ENCODE measurements around the gene SOWAHB. TPM values are rescaled to one million over a fixed set of nuclear protein-coding genes. Genes with fewer than 3 reads are reported as not detected.

The SOWAHB gene, protein sequence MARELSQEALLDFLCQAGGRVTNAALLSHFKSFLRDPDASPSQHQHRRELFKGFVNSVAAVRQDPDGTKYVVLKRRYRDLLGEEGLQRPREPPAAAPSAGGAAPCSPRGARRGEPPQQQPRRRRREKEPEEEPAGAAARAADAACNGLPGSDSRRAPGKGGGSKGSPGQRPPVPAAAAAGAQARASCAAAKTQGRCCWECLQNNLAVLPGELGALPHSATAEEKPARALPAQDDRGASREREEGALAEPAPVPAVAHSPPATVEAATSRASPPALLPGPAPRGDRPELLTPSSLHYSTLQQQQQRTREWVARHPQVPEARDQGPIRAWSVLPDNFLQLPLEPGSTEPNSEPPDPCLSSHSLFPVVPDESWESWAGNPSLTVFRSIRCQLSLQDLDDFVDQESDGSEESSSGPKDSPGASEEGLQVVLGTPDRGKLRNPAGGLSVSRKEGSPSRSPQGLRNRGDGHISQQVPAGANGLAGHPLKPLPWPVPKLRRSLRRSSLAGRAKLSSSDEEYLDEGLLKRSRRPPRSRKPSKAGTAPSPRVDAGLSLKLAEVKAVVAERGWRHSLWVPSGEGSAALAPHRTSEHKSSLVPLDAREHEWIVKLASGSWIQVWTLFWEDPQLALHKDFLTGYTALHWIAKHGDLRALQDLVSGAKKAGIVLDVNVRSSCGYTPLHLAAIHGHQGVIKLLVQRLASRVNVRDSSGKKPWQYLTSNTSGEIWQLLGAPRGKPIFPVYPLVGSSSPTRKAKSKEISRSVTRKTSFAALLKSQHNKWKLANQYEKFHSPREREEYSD
- total RNA-seq, result not detected in 2 replicates

DNA sequence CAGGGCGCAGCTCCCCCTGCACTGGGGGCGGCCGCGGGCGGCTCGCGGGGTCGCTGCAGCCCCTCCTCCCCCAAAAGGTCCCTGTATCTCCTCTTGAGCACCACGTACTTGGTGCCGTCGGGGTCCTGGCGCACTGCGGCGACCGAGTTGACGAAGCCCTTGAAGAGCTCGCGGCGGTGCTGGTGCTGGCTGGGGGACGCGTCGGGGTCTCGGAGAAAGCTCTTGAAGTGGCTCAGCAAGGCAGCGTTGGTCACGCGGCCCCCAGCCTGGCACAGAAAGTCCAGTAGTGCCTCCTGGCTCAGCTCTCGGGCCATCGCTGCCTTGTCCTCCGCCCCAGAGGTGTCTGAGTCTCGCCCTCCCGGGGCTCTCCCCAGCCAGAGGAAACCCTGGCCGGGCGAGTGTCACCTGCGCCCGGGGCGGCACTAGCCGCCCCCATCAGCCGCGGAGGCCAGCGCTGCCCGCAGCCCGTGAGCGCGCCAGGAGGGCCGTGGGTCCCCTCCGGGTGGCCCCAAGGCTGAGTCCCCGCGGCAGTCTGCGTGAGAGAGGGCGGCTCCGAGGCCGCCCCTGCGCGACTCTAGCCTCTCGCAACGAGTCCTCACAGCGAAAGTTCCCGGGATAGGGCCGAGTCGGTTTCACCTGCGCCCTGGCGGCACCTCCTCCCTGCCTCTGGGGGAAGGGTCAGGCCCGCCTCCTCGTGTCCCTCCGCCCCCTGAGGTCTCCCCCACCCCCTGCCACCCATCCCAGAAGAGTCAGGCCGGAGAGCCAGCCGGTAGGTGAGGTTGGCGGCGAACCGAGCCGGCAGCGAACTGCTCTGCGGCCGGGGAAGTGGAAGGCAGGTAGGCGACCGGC is at the start of gene SOWAHB:
SOWAHB (minus strand) TSS at position 609 of the 849 bp plus-strand sequence; CDS start at position 314, 295 bp downstream.
- intact Hi-C loops (cut with micrococcal nuclease), result no loop called here

DNA sequence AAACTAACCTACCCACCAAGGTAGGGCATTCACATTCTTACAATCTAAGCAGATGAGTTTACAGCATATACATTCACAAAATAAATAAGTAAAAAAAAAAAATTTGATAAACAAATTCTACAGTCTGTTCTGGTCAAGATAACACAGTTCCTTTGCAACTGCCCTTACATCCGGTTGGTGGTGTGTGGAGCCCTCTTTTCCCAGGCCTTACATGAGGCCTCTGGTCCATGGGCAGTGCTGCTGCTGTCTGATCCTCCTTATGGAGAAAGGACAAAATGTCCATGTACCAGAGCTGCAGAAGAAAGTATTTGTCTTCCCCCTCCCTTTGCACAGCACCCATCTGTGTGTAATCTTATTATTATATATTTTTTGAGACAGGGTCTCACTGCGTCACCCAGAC is 49.4 kb upstream of the SOWAHB start:
- intact Hi-C loops (cut with micrococcal nuclease), result no loop called here

DNA sequence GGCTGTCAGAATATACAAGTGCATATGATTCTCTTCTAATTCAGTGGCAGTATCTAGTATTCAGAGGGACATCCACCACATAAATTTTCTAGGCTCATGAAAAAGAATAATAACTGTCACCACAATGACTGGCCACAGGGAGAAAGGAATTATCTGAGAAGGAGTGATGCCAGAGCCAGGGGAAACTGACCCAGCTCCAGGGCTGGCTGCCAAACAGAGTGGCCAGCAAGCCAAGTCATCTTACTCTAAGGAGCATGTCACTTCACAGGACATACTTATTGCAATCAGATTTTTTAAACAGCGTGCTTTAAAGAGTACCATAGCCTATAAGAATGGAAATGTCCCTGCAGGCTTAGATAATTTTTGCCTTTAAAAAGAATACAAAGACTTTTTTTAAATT is 45.8 kb upstream of the SOWAHB start:
- intact Hi-C loops (cut with micrococcal nuclease), result no loop called here

DNA sequence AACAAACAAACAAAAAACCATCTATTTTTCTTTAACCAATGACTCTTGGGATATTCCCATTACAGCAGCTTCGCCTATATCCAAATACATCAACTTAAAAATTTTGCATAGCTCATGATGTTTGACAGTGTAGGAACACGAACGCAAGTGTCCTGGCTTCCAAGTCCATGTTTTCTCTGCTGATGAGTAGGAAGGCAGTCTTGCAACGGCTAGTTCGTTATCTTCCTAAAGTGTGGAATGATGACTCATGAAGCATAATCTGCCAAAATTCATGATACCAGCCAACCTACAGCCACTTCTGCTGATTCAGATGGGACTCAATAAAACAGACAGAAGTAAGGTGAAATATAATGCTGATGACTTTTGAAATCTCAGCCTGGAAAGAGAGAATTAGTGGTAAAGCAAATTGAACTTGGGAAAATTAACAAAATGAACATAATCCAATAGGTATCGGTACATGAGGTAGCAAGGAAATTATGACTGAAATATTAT is 45.2 kb upstream of the SOWAHB start:
- intact Hi-C loops (cut with micrococcal nuclease), result no loop called here

DNA sequence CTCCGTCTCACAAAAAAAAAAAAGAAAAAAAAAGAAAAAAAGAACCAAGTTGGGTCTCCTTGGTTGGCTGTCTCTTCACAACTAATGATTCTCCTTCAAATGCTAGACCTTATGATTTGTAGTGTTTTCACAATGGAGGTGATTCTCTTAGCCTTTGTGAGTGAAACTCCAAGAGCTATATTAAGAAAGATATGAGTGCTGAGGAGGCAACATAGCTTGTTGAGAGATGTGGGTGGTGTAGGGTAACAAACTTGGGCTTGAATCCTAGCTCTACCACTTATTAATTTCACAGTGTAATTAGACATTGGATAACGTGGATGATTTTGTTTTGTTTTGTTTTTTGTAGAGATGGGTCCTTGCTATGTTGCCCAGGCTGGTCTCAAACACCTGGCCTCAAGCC is 41.2 kb upstream of the SOWAHB start:
- intact Hi-C loops (cut with micrococcal nuclease), result no loop called here

DNA sequence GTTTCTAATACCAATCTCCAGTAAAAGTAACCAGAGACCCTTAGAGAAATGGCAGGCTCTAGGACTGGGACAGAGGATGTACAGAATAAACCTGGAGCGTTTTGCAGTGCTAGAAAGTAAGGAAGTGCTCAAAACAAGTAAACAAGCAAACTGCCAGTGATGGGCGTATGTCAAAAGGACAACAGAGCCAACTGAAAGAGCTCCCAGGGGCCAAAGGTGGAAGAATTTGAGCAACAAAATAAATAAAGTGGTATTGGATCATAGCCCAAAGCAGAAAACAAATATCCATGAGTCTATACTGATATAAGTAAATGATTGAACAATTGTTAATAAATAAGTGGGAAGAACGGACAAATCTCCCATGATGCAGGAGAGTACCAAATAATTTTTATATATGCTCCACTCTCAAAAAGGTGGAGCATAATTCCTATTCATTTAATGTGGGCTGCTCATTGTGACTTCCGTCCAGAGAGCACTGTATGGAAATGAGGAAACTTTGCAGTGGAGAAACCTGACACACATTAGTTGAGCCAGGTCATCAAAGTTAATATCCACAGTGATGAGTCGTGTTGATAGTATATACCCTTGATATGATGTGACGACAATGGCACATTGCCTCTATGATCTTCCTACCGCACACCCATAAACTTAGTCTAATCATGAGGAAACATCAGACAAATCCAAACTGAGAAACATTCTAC is 33.8 kb upstream of the SOWAHB start:
- intact Hi-C loops (cut with micrococcal nuclease), result no loop called here

DNA sequence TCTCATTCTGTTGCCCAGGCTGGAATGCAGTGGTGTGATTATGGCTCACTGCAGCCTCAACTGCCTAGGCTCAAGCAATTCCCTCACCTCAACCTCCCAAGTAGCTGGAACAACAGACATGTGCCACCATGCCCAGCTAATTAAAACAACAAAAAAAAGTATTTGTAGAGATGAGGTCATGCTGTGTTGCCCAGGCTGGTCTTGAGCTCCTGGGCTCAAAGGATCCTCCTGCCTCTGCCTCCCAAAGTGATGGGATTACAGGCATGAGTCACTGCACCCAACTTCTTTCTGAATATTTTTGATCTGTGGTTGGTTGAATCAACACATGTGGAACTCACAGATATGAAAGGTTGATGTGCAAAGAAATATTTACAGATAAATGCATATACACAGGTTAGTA is 33.1 kb upstream of the SOWAHB start:
- intact Hi-C loops (cut with micrococcal nuclease), result no loop called here

DNA sequence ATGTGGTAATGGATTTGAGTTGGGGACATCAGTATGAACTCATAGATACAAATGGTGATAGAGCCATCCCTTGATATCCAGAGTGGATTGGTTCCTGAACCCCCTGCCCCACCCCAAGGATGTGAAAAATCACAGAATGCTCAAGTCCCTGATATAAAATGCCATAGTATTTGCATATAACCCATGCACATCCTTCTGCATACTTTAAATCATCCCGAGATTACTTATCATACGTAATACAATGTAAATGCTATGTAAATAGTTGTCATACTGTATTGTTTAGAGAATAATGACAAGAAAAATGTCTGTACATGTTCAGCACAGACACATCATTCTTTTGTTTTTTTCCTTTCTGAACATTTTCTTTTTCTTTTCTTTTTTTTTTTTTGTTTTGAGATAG is 32.7 kb upstream of the SOWAHB start:
- intact Hi-C loops (cut with micrococcal nuclease), result no loop called here

DNA sequence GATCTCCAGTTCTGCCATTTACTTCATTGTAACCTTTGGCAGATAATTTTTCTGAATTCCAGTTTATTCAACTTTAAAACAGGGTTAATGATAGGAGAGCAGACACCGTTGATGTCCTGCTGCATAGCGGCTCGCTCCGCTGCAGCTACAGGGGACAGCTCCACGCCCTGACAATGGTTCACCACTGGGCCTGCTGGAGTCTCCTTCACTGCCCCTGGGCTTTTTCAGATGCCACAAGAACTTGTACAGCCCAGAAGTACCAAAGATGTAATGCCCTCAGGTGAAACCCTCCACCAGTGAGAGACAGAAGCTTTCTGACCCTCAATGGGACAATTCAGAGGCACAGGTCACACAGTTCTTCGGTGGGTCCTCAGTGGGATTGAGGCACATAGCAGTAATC is 28.9 kb upstream of the SOWAHB start:
- intact Hi-C loops (cut with micrococcal nuclease), result no loop called here

DNA sequence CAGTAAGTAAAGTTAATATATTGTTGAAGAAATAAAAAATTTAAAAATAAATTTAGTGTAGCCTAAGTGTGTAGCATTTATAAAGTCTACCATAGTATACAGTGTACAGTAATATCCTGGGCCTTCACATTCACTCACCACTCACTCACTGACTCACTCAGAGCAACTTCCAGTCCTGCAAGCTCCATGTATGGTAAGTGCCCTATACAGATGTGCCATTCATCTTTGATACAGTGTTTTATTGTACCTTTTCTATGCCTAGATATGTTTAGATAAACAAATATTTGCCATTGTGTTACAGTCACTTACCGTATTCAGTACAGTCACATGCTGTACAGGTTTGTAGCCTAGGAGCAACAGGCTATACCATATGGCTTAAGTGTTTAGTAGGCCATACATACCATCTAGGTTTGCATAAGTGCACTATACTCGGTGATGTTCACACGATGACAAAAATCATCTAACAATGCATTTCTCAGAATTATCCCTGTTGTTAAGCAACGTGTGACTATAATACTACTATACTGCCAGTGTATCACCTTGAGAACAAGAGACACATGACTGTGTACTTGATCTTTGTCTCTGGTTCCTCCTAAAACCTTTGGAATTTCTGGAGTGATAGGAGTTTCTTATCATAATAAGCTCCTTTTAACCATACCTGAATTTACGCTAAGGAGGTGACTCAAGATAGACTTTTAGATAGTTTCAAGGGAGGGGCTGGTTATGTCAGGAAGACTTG is 25.8 kb upstream of the SOWAHB start:
- intact Hi-C loops (cut with micrococcal nuclease), result no loop called here

DNA sequence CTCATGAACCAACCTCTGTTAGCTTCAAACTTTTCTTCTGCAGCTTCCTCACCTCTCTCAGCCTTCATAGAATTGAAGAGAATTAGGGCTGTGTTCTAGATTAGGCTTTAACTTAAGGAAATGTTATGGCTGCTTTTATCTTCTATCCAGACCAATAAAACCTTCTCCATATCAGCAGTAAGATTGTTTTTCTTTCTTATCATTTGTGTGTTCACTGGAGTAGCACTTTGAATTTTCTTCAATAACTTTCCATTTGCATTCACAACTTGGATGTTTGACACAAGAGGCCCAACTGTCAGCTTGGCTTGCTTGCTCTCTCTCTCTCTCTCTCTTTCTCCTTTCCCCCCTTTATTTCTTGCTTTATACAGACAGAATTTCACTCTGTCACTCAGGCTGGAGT is 22.8 kb upstream of the SOWAHB start:
- intact Hi-C loops (cut with micrococcal nuclease), result no loop called here

DNA sequence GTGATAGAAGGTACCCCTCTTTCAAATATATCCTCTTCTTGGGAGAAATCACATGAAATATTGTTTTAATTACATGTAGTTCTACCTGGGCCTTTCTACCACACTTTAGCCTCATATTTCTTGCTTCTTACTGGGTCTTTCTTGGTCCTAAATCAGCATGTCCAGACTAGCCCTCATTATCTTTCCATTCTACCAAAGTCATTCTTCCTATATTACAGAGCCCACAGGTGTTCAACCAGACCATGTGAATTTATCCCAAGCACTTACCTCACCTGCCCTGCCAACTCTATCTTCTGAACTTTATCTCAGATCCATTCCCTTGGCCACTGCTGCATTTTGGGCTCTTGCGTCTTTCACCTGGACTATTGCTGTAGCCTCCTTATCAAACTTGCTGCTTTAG is 11.8 kb upstream of the SOWAHB start:
- intact Hi-C loops (cut with micrococcal nuclease), result no loop called here

DNA sequence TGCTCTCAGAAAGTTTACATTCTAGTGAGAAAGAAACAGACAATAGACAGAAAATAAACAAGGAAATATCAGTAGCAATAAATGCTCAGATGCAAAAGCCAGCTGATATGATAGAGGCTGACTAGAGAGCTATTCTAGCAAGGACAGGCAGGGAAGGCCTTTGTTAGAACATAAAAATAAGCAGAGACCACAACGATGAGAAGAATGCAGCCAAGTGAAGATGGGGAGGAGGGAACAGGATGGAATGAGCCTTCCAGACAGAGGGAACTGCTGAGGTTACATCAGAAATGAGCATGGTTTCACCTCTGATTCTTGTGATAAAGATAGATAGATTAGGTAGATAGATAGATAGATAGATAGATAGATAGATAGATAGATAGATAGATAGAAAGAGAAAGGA is 7.6 kb upstream of the SOWAHB start:
- intact Hi-C loops (cut with micrococcal nuclease), result no loop called here

DNA sequence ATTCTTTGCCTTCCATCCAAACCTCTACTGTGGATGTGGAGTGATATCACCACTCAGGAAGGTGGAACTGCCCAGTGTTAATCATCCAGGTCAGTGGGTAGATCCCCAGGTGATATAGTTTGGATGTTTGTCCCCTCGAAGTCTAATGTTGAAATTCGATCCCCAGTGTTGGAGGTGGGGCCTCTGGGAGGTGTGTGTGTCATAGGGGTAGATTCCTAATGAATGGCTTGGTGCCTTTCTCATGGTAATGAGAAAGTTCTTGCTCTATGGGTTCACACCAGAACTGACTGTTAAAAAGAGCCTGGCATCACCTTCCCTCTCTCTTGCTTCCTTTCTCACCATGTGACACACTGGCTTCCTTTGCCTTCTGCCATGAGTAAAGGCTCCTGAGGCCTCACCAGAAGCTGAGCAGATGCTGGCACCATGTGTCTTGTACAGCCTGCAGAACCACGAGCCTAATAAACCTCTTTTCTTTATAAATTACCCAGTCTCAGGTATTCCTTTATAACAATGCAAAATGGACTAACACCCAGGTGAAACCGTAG is 6.8 kb upstream of the SOWAHB start:
- intact Hi-C loops (cut with micrococcal nuclease), result no loop called here

DNA sequence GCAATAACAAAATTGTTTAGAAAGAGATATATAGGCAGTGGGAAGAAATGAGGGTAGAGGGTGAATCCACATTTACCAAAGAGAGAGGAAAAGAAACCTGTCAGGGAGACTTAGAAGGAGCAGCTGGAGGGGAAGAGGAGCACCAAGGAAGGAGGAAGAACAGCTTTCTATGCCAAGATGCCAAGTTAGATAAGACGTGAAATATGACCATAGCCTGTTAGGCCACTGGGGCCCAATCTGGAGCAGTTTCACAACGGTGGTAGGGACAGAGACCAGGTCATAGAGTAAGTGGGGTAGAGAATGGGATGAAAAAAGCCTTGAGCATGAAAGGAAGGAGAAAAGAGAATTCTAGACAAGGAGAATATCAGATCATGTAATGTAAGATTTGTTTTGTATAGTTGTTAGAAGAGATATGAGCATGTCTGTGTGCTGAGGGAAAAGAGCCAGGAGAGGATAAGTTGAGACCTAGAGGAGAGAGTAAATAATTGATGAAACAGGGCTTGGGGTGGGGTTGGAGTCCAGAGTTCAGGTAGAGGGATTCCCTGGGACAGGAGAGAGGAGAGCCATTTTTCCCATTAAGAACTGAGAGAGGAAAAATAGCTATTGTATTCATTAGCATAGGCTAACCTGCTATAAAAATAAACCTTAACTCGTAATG is 4.4 kb upstream of the SOWAHB start:
- intact Hi-C loops (cut with micrococcal nuclease), result no loop called here

DNA sequence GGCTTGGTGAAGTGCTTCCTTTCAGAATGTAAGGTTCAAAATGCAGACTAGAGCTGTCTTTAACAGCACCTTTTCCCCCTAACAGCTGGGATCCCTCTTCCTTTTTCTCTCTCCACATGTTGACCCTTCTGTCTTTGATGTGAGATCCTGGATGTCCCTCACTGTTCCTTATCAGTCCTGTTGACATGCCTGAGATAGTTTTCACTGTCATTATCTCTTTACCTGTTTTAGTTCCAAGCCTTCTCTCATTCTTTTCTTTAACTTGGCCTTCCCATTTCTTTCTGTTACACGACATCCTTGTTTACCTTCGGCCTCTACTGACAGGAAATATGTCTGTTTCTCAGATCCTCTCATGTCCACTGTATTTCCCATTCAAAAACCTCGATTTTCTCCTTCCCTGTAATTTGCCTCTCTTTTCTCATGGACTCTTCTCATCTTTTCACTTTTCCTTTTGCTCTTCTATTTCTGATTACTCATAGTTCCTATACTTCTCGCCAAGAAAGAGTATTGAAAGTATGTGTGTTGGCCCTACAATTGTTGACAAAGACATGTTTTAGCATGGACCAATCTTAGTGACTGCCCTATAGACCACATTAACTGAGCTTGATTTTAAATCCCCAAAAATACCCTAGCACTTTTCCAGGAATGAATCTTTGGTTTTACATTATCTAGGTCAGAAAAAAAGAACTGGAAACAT is 1.2 kb upstream of the SOWAHB start:
- intact Hi-C loops (cut with micrococcal nuclease), result no loop called here

DNA sequence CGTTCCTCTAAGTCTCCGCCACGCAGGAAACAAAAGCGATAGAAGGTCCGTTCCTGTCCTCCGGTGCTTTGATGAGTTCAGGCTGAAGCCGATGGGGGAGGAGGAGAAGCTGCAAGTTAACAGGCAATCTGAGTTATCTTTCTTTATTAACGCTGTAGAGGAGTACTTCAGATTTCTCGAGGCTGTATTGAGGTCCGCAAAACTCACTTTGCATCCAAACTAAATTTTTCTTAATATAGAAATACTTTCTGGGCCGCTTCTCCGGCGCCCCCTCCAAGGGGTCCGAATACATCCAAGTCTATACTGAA is 395 bp upstream of the SOWAHB start:
- intact Hi-C loops (cut with micrococcal nuclease), result no loop called here

DNA sequence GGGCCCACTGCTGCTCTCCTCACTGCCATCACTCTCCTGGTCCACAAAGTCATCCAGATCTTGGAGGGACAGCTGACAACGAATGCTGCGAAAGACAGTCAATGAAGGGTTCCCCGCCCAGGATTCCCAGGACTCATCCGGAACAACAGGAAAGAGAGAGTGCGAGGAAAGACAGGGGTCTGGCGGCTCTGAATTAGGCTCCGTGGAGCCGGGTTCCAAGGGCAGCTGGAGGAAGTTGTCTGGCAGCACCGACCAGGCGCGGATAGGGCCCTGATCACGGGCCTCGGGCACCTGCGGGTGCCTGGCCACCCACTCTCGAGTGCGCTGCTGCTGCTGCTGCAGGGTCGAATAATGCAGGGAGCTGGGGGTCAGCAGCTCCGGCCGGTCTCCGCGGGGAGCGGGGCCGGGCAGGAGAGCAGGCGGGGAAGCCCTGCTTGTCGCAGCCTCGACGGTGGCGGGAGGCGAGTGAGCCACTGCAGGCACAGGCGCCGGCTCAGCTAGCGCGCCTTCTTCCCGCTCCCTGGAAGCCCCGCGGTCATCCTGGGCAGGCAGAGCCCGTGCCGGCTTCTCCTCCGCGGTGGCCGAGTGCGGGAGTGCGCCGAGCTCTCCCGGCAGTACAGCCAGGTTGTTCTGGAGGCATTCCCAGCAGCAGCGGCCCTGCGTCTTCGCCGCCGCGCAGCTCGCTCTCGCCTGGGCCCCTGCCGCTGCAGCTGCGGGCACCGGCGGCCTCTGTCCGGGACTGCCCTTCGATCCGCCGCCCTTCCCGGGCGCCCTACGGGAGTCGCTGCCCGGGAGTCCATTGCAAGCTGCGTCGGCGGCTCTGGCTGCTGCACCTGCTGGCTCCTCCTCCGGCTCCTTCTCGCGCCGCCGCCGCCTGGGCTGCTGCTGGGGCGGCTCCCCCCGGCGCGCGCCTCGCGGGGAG is 1.1 kb downstream of the SOWAHB start:
- intact Hi-C loops (cut with micrococcal nuclease), result no loop called here
